ENCODE measurements around the gene AZI2. TPM values are rescaled to one million over a fixed set of nuclear protein-coding genes. Genes with fewer than 3 reads are reported as not detected.

Gene AZI2
- polyA plus RNA-seq, 1 of the 3 experiments (the other 2 are of a cell fraction) = 27.3 TPM

DNA sequence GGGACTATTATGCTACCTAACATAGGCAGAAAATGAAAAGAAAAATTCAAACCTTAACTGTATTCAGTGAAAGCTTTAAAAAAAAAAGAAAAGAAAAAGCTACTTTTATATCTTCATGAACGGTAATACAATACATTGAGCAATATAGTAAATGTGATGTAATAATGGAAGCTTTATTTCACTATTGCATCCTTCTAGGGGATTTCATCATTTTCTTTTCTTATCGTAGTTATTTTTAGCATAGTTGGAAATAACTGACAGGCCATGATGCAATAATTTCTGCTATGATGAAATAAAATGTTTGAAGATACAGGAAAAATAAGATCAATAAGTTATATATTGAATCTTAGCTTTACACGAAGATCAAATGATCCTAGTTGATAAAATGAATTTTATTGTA, 40.4 kb downstream of the AZI2 start:
- Histone ChIP-seq H3K36me3 (replicated peaks in 1 of 2; ENCODE audit: control insufficient read depth in 1 of 2, insufficient read depth in 2 of 2, low read length in 1 of 2) (no peaks in the 10 kb centered on the region), H3K27me3 (ENCODE audit: insufficient read depth) (no peaks in the 10 kb centered on the region), H3F3A (replicated peaks; ENCODE audit: insufficient read depth) (no peaks in the 10 kb centered on the region), H3K9me3 (no peaks in the 10 kb centered on the region), H3K9me2 (no peaks in the 10 kb centered on the region; the same call in 1 of the 2 replicates), H4K20me1 (ENCODE audit: insufficient read depth) (no peaks in the 10 kb centered on the region), H3K79me2 (ENCODE audit: insufficient read depth) (no peaks in the 10 kb centered on the region), H3K9ac (no peak overlapping the region), H2AFZ (ENCODE audit: low read depth) (no peak overlapping the region), H3K27ac (ENCODE audit: low read depth in 2 of 2, low read length in 1 of 2) (no peak overlapping the region), H3K4me3 (ENCODE audit: low read depth in 2 of 2, low read length in 1 of 2) (no peak overlapping the region), H3K4me1 (ENCODE audit: control insufficient read depth in 1 of 2, insufficient read depth in 2 of 2, low read depth in 1 of 2, low read length in 1 of 2) (no peaks in the 10 kb centered on the region), H3K4me2 (no peak overlapping the region)
- TF ChIP-seq FOXJ3 (CRISPR knock-in tag; IDR thresholded peaks at IDR 0.05) (no peak), YY1 (IDR thresholded peaks at IDR 0.05; ENCODE audit: low read depth) (no peak), EP300 (IDR thresholded peaks at IDR 0.05; ENCODE audit: borderline replicate concordance in 1 of 2, low read depth in 1 of 2, low read length in 1 of 2) (no peak), GATA2 (CRISPR knock-in tag; IDR thresholded peaks at IDR 0.05) (no peak), SMC3 (IDR thresholded peaks at IDR 0.05; ENCODE audit: low read depth, low read length) (no peak), JUND (IDR thresholded peaks at IDR 0.05) (no peak), TEAD4 (IDR thresholded peaks at IDR 0.05; ENCODE audit: borderline replicate concordance, insufficient read depth) (no peak), EZH2phosphoT487 (IDR thresholded peaks at IDR 0.05; ENCODE audit: borderline replicate concordance, low read depth) (no peak), GABPA (IDR thresholded peaks at IDR 0.05; ENCODE audit: low read depth) (no peak)
- TF ChIP-seq, protein P1, sequence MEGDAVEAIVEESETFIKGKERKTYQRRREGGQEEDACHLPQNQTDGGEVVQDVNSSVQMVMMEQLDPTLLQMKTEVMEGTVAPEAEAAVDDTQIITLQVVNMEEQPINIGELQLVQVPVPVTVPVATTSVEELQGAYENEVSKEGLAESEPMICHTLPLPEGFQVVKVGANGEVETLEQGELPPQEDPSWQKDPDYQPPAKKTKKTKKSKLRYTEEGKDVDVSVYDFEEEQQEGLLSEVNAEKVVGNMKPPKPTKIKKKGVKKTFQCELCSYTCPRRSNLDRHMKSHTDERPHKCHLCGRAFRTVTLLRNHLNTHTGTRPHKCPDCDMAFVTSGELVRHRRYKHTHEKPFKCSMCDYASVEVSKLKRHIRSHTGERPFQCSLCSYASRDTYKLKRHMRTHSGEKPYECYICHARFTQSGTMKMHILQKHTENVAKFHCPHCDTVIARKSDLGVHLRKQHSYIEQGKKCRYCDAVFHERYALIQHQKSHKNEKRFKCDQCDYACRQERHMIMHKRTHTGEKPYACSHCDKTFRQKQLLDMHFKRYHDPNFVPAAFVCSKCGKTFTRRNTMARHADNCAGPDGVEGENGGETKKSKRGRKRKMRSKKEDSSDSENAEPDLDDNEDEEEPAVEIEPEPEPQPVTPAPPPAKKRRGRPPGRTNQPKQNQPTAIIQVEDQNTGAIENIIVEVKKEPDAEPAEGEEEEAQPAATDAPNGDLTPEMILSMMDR (IDR thresholded peaks at IDR 0.05) = no peak
- TF ChIP-seq, protein P2, sequence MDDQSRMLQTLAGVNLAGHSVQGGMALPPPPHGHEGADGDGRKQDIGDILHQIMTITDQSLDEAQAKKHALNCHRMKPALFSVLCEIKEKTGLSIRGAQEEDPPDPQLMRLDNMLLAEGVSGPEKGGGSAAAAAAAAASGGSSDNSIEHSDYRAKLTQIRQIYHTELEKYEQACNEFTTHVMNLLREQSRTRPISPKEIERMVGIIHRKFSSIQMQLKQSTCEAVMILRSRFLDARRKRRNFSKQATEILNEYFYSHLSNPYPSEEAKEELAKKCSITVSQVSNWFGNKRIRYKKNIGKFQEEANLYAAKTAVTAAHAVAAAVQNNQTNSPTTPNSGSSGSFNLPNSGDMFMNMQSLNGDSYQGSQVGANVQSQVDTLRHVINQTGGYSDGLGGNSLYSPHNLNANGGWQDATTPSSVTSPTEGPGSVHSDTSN (IDR thresholded peaks at IDR 0.05) = no peak
- TF ChIP-seq, protein P3, sequence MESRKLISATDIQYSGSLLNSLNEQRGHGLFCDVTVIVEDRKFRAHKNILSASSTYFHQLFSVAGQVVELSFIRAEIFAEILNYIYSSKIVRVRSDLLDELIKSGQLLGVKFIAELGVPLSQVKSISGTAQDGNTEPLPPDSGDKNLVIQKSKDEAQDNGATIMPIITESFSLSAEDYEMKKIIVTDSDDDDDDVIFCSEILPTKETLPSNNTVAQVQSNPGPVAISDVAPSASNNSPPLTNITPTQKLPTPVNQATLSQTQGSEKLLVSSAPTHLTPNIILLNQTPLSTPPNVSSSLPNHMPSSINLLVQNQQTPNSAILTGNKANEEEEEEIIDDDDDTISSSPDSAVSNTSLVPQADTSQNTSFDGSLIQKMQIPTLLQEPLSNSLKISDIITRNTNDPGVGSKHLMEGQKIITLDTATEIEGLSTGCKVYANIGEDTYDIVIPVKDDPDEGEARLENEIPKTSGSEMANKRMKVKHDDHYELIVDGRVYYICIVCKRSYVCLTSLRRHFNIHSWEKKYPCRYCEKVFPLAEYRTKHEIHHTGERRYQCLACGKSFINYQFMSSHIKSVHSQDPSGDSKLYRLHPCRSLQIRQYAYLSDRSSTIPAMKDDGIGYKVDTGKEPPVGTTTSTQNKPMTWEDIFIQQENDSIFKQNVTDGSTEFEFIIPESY (IDR thresholded peaks at IDR 0.05; ENCODE audit: borderline replicate concordance, low read depth) = no peak
- POLR2A ChIA-PET = no interaction called here
- DNase-seq = no peak
- WGBS (ENCODE audit: low lambda C conversion rate) = 95% methylated on average over 3 of the region's 3 CpGs
- CTCF ChIA-PET = interaction anchor here (1.6 to 1.8 kb wide), 2 partner anchors 10 to 20 kb away, joined by 4 to 6 read pairs; no protein-coding TSS in a partner anchor

DNA sequence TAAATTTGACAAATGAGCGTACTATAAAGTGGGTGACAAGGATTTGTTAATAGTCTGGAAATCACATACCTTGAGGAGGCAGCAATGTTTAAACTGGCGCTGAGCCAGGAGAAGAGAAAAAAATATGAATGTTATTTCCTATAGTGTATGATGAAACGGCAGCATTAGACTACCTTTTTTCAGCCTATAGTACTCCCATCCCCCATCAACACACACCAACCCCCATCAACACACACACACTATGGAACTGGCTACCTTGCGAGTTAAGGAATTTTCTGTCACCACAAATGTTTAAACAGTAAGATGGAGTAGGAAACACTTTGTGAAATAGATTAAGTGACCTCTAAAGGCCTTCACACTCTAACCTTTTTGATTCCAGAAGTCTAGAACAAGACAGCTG, 46.9 kb downstream of the AZI2 start:
- Histone ChIP-seq H3K9ac (no peak overlapping the region), H3F3A (replicated peaks; ENCODE audit: insufficient read depth) (peaks cover 3% of the 10 kb centered on the region), H2AFZ (ENCODE audit: low read depth) (no peak overlapping the region), H3K4me1 (ENCODE audit: control insufficient read depth in 1 of 2, insufficient read depth in 2 of 2, low read depth in 1 of 2, low read length in 1 of 2) (no peaks in the 10 kb centered on the region), H4K20me1 (ENCODE audit: insufficient read depth) (no peaks in the 10 kb centered on the region), H3K4me2 (no peak overlapping the region), H3K4me3 (ENCODE audit: low read depth in 2 of 2, low read length in 1 of 2) (no peak overlapping the region), H3K27ac (ENCODE audit: low read depth in 2 of 2, low read length in 1 of 2) (no peak overlapping the region), H3K9me3 (no peaks in the 10 kb centered on the region), H3K36me3 (replicated peaks in 1 of 2; ENCODE audit: control insufficient read depth in 1 of 2, insufficient read depth in 2 of 2, low read length in 1 of 2) (peaks cover 4 to 11% of the 10 kb centered on the region in 2 experiments), H3K9me2 (no peaks in the 10 kb centered on the region), H3K27me3 (ENCODE audit: insufficient read depth) (no peaks in the 10 kb centered on the region), H3K79me2 (ENCODE audit: insufficient read depth) (no peaks in the 10 kb centered on the region)
- POLR2A ChIA-PET = no interaction called here
- CTCF ChIA-PET = no interaction called here
- WGBS (ENCODE audit: low lambda C conversion rate) = 87% methylated on average over 4 of the region's 4 CpGs
- no peak for DNase-seq
- TF ChIP-seq, protein P4, sequence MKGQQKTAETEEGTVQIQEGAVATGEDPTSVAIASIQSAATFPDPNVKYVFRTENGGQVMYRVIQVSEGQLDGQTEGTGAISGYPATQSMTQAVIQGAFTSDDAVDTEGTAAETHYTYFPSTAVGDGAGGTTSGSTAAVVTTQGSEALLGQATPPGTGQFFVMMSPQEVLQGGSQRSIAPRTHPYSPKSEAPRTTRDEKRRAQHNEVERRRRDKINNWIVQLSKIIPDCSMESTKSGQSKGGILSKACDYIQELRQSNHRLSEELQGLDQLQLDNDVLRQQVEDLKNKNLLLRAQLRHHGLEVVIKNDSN (IDR thresholded peaks at IDR 0.05; ENCODE audit: borderline replicate concordance, low read depth) = no peak
- no peak for TF ChIP-seq TCF12 (IDR thresholded peaks at IDR 0.05)
- no peak for TF ChIP-seq GATA2 (CRISPR knock-in tag; IDR thresholded peaks at IDR 0.05)
- TF ChIP-seq, protein P5, sequence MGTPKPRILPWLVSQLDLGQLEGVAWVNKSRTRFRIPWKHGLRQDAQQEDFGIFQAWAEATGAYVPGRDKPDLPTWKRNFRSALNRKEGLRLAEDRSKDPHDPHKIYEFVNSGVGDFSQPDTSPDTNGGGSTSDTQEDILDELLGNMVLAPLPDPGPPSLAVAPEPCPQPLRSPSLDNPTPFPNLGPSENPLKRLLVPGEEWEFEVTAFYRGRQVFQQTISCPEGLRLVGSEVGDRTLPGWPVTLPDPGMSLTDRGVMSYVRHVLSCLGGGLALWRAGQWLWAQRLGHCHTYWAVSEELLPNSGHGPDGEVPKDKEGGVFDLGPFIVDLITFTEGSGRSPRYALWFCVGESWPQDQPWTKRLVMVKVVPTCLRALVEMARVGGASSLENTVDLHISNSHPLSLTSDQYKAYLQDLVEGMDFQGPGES (IDR thresholded peaks at IDR 0.05; ENCODE audit: low read depth, low read length) = no peak
- TF ChIP-seq, protein P6, sequence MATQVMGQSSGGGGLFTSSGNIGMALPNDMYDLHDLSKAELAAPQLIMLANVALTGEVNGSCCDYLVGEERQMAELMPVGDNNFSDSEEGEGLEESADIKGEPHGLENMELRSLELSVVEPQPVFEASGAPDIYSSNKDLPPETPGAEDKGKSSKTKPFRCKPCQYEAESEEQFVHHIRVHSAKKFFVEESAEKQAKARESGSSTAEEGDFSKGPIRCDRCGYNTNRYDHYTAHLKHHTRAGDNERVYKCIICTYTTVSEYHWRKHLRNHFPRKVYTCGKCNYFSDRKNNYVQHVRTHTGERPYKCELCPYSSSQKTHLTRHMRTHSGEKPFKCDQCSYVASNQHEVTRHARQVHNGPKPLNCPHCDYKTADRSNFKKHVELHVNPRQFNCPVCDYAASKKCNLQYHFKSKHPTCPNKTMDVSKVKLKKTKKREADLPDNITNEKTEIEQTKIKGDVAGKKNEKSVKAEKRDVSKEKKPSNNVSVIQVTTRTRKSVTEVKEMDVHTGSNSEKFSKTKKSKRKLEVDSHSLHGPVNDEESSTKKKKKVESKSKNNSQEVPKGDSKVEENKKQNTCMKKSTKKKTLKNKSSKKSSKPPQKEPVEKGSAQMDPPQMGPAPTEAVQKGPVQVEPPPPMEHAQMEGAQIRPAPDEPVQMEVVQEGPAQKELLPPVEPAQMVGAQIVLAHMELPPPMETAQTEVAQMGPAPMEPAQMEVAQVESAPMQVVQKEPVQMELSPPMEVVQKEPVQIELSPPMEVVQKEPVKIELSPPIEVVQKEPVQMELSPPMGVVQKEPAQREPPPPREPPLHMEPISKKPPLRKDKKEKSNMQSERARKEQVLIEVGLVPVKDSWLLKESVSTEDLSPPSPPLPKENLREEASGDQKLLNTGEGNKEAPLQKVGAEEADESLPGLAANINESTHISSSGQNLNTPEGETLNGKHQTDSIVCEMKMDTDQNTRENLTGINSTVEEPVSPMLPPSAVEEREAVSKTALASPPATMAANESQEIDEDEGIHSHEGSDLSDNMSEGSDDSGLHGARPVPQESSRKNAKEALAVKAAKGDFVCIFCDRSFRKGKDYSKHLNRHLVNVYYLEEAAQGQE (IDR thresholded peaks at IDR 0.05; ENCODE audit: low read depth, low read length) = no peak
- TF ChIP-seq MEF2A (IDR thresholded peaks at IDR 0.05; ENCODE audit: borderline replicate concordance, low read depth) = no peak
- TF ChIP-seq NFIC (IDR thresholded peaks at IDR 0.05; ENCODE audit: borderline replicate concordance) = no peak
- no peak for TF ChIP-seq ELF1 (IDR thresholded peaks at IDR 0.05)

All from SK-N-SH (cell line).